Measurements from ENCODE around the gene TMEM243.

GRCh38 chr7:87267239-87267900, 47.8 kb upstream of the TMEM243 start:
- no peak for TF ChIP-seq CTCF (conservative IDR thresholded peaks at IDR 0.05; ENCODE audit: low read depth in 2 of 2)
- no peak for TF ChIP-seq ZNF331 (CRISPR knock-in tag; IDR thresholded peaks at IDR 0.05; ENCODE audit: low read depth)

Data from GM23338 (cell line).